SK-N-SH treated with all-trans-retinoic acid at 6 μM for 48 hours (cell line): Measurements from ENCODE around the gene CYS1.

Experiments
- GLIS3 ChIP-seq: fragments of 250-450 bp; sonication (Bioruptor Pico); IDR thresholded peaks from 2 replicates; pipeline ENCODE4 v1.5.0; 2020; ENCODE audit warnings: mild to moderate bottlenecking, moderate library complexity
- OSR1 ChIP-seq: fragments of 250-450 bp; sonication (Bioruptor Pico); IDR thresholded peaks from 2 replicates; pipeline ENCODE4 v1.8.0; 2022; ENCODE audit warnings: moderate library complexity, mild to moderate bottlenecking, inconsistent platforms
- PATZ1 ChIP-seq: fragments of 250-450 bp; sonication (Bioruptor Pico); IDR thresholded peaks from 2 replicates; pipeline ENCODE4 v1.8.0; 2020; ENCODE audit warnings: mild to moderate bottlenecking, moderate library complexity, borderline replicate concordance
- ZC3H10 ChIP-seq: fragments of 250-450 bp; sonication (Bioruptor Pico); IDR thresholded peaks from 2 replicates; pipeline ENCODE4 v1.5.1; 2021; ENCODE audit warnings: mild to moderate bottlenecking, moderate library complexity

DNA sequence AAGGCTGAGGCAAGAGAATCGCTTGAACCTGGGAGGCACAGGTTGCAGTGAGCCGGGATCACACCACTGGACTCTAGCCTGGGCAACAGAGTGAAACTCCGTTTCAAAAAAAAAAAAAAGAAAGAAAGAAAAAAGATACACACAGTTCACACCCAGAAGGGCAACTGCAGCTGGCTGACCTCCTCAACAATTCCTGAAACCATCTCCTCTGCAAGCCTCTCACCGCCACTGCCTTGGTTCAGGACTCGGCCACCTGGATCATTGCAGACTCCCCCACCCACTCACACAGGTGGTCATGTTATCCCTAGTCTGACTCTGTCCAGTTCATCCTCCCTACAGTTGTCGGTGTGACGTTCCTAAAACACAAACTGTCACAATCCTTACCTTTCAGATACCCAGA is 2.2 kb downstream of the CYS1 start:
- TF ChIP-seq GLIS3 (CRISPR knock-in tag) = no peak
- no peak for TF ChIP-seq OSR1 (CRISPR knock-in tag)
- TF ChIP-seq ZC3H10 (CRISPR knock-in tag) = no peak
- no peak for TF ChIP-seq PATZ1 (CRISPR knock-in tag)
